H9 (cell line): ENCODE data around the gene LARP1. TPM values are rescaled to one million over a fixed set of nuclear protein-coding genes. Genes with fewer than 3 reads are reported as not detected.

ENCODE experiments used
- DNase-seq: peaks from one replicate; pipeline ENCODE4 v3.0.0-alpha.2; 2017
- H2AFZ ChIP-seq: one replicate; pipeline ENCODE4 v1.6.1; 2013; ENCODE audit warnings: mild to moderate bottlenecking, low read length, control low read depth, moderate library complexity
- H2AK5ac ChIP-seq: 2 replicates; pipeline ENCODE4 v1.6.1; 2013; ENCODE audit warnings: low read length, control low read depth, mixed read lengths; ENCODE audit not compliant: insufficient read length
- H2BK120ac ChIP-seq: one replicate; pipeline ENCODE4 v1.6.1; 2013; ENCODE audit warnings: low read depth, mild to moderate bottlenecking, low read length, control low read depth, inconsistent platforms; ENCODE audit not compliant: poor library complexity, severe bottlenecking
- H2BK12ac ChIP-seq: 2 replicates; pipeline ENCODE4 v1.6.1; 2013; ENCODE audit warnings: low read length, control low read depth, mixed read lengths, low read depth; ENCODE audit not compliant: insufficient read length
- H2BK15ac ChIP-seq: 2 replicates; pipeline ENCODE4 v1.6.1; 2013; ENCODE audit warnings: low read depth, low read length, control low read depth
- H2BK20ac ChIP-seq: one replicate; pipeline ENCODE4 v1.6.1; 2013; ENCODE audit warnings: low read depth, mild to moderate bottlenecking, low read length, control low read depth, inconsistent platforms; ENCODE audit not compliant: poor library complexity, severe bottlenecking
- H2BK5ac ChIP-seq: 2 replicates; pipeline ENCODE4 v1.6.1; 2013; ENCODE audit warnings: low read length, control low read depth, mixed read lengths; ENCODE audit not compliant: insufficient read length
- H3K14ac ChIP-seq: 2 replicates; pipeline ENCODE4 v1.6.1; 2013; ENCODE audit warnings: low read length, control low read depth; ENCODE audit not compliant: insufficient read depth
- H3K18ac ChIP-seq: 2 replicates; pipeline ENCODE4 v1.6.1; 2013; ENCODE audit warnings: low read depth, mild to moderate bottlenecking, mixed read lengths, low read length, control low read depth; ENCODE audit not compliant: insufficient read length
- H3K23ac ChIP-seq: 2 replicates; pipeline ENCODE4 v1.6.1; 2013; ENCODE audit warnings: low read length, control low read depth, mixed read lengths, low read depth; ENCODE audit not compliant: insufficient read length
- H3K23me2 ChIP-seq: 2 replicates; pipeline ENCODE4 v1.6.1; 2013; ENCODE audit warnings: low read depth, mild to moderate bottlenecking, mixed read lengths, low read length, control low read depth; ENCODE audit not compliant: insufficient read length, poor library complexity, severe bottlenecking
- H3K27ac ChIP-seq: 2 replicates; pipeline ENCODE4 v1.5.1; 2013; ENCODE audit warnings: low read length, control low read depth, mixed read lengths, low read depth; ENCODE audit not compliant: insufficient read length
- H3K27me3 ChIP-seq: 2 replicates; pipeline ENCODE4 v1.6.1; 2013; ENCODE audit warnings: low read length, control low read depth, inconsistent platforms; ENCODE audit not compliant: insufficient read depth
- H3K4ac ChIP-seq: 2 replicates; pipeline ENCODE4 v1.6.1; 2013; ENCODE audit warnings: low read depth, mild to moderate bottlenecking, control low read depth, inconsistent platforms, low read length, moderate library complexity
- H3K4me1 ChIP-seq: 2 replicates; pipeline ENCODE4 v1.6.1; 2013; ENCODE audit warnings: low read length, control low read depth, inconsistent platforms; ENCODE audit not compliant: insufficient read depth
- H3K4me2 ChIP-seq: 2 replicates; pipeline ENCODE4 v1.6.1; 2013; ENCODE audit warnings: low read length, control low read depth, mixed read lengths; ENCODE audit not compliant: insufficient read length, insufficient read depth
- H3K56ac ChIP-seq: 2 replicates; pipeline ENCODE4 v1.6.1; 2013; ENCODE audit warnings: low read depth, mild to moderate bottlenecking, mixed read lengths, low read length, control low read depth; ENCODE audit not compliant: insufficient read length
- H3K79me1 ChIP-seq: 2 replicates; pipeline ENCODE4 v1.6.1; 2013; ENCODE audit warnings: low read depth, mild to moderate bottlenecking, moderate library complexity, low read length, control low read depth, inconsistent platforms; ENCODE audit not compliant: insufficient read depth, poor library complexity, severe bottlenecking
- H3K79me2 ChIP-seq: 2 replicates; pipeline ENCODE4 v1.6.1; 2013; ENCODE audit warnings: low read length, control low read depth, inconsistent platforms; ENCODE audit not compliant: insufficient read depth
- H3K9ac ChIP-seq: 2 replicates; pipeline ENCODE4 v1.6.1; 2013; ENCODE audit warnings: low read length, control low read depth, mixed read lengths; ENCODE audit not compliant: insufficient read length; ENCODE audit errors: extremely low read depth
- H3K9me3 ChIP-seq: one replicate; pipeline ENCODE4 v1.6.1; 2013; ENCODE audit warnings: low read depth, low read length, inconsistent platforms; ENCODE audit not compliant: control insufficient read depth
- H3T11ph ChIP-seq: one replicate; pipeline ENCODE4 v1.6.1; 2013; ENCODE audit warnings: mild to moderate bottlenecking, low read length, control low read depth, inconsistent platforms
- H4K20me1 ChIP-seq: one replicate; pipeline ENCODE4 v1.6.1; 2013; ENCODE audit not compliant: control insufficient read depth, insufficient read length, insufficient read depth
- H4K5ac ChIP-seq: 2 replicates; pipeline ENCODE4 v1.6.1; 2013; ENCODE audit warnings: low read depth, mild to moderate bottlenecking, mixed read lengths, low read length, control low read depth; ENCODE audit not compliant: insufficient read length
- H4K8ac ChIP-seq: replicated peaks from 2 replicates; pipeline ENCODE4 v1.6.1; 2013; ENCODE audit warnings: low read length, control low read depth, mixed read lengths, low read depth; ENCODE audit not compliant: insufficient read length
- H4K91ac ChIP-seq: 2 replicates; pipeline ENCODE4 v1.6.1; 2013; ENCODE audit warnings: low read depth, mild to moderate bottlenecking, moderate library complexity, mixed read lengths, low read length, control low read depth; ENCODE audit not compliant: insufficient read length
- H3K27ac Mint-ChIP-seq, 3 experiments: 2 replicates in 2 of 3; 3 replicates in 1 of 3; pipeline ENCODE4 v1.8.0; 2020 to 2021; ENCODE audit warnings: mixed read lengths in 3 of 3, mild to moderate bottlenecking in 1 of 3, moderate library complexity in 1 of 3
- H3K27me3 Mint-ChIP-seq: 2 replicates; pipeline ENCODE4 v1.8.0; 2021; ENCODE audit warnings: low read depth, mild to moderate bottlenecking, moderate library complexity, mixed read lengths
- H3K36me3 Mint-ChIP-seq, 3 experiments: 2 replicates in 2 of 3; 3 replicates in 1 of 3; pipeline ENCODE4 v1.8.0; 2020 to 2021; ENCODE audit warnings: low read depth in 3 of 3, mixed read lengths in 3 of 3; ENCODE audit not compliant: insufficient read depth in 1 of 3
- H3K4me1 Mint-ChIP-seq, 2 experiments: 2 replicates each; pipeline ENCODE4 v1.8.0; 2020; ENCODE audit warnings: mixed read lengths in 2 of 2
- H3K4me3 Mint-ChIP-seq, 2 experiments: 2 replicates in 1 of 2; 3 replicates in 1 of 2; pipeline ENCODE4 v1.8.0; 2020 to 2021; ENCODE audit warnings: mild to moderate bottlenecking in 2 of 2, mixed read lengths in 2 of 2, moderate library complexity in 1 of 2
- H3K9me3 Mint-ChIP-seq, 2 experiments: 2 replicates in 1 of 2; 3 replicates in 1 of 2; pipeline ENCODE4 v1.8.0; 2020; ENCODE audit warnings: mild to moderate bottlenecking in 2 of 2, mixed read lengths in 2 of 2, moderate library complexity in 1 of 2
- WGBS: extraction: QIAGEN DNeasy Blood & Tissue Kit; methylation state at CpG from one replicate; pipeline ENCODE4 v1.1.7; 2013; ENCODE audit warnings: missing lambda C conversion rate, low lambda C conversion rate, mixed read lengths; ENCODE audit not compliant: insufficient read length; ENCODE audit errors: extremely low coverage; 5-methylcytosine and 5-hydroxymethylcytosine counted together
- total RNA-seq: library from RNA; stranded (reverse); gene quantifications from 2 replicates; pipeline ENCODE4 v1.2.1, GENCODE V29; 2021
- TF ChIP-seq, protein P1 (sequence below): fragments of 200-600 bp; sonication (generic); conservative IDR thresholded peaks from 3 replicates; pipeline ENCODE4 v1.8.0; 2021; ENCODE audit warnings: antibody characterized with exemption, mild to moderate bottlenecking

Gene LARP1
- total RNA-seq, 1 experiment from 2014 or later: 405 TPM

DNA sequence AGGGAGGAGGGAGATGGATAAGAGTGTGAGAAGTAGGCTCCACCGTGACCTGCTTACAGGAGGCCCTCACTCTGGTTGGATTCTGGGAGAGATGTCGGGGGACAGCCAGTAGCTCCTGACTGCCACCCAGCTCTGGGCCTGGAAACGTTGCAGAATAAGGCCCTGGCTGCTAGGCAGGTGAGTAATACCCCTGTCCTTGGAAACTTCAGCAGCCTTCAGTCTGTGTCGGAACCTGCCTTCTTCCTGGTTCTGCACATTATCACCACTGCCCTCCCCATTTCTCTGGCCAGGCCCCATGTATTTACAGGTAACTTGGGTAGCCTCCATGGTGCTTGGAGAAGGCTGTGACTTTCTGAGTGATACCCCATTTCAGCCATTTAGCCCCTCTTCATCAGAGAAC is 68.4 kb downstream of the LARP1 start:
- H2BK12ac ChIP-seq: no peak overlapping the region
- Mint-ChIP-seq H3K27ac (peak overlapping the region in 2 of 3 experiments; percentile 46 to 81; a peak in 3 of 7 replicates), H3K9me3 (no peaks in the 10 kb centered on the region; a peak in 1 of 5 replicates), H3K4me3 (no peak overlapping the region), H3K27me3 (no peaks in the 10 kb centered on the region), H3K4me1 (peaks cover 6 to 18% of the 10 kb centered on the region in 2 experiments), H3K36me3 (peaks cover 15 to 65% (median 44%) of the 10 kb centered on the region in 3 experiments; a peak in 6 of 7 replicates)
- H4K20me1 ChIP-seq: no peaks in the 10 kb centered on the region
- H3K18ac ChIP-seq: no peak overlapping the region
- no peak overlapping the region for H2BK15ac ChIP-seq
- no peaks in the 10 kb centered on the region for H3K79me1 ChIP-seq
- no peak overlapping the region for H3K9ac ChIP-seq
- no peaks in the 10 kb centered on the region for H3K4me1 ChIP-seq
- no peaks in the 10 kb centered on the region for H3K23me2 ChIP-seq
- H2BK120ac ChIP-seq: no peak overlapping the region
- no peaks in the 10 kb centered on the region for H3K9me3 ChIP-seq
- no peak overlapping the region for H3K4ac ChIP-seq
- no peaks in the 10 kb centered on the region for H3K79me2 ChIP-seq
- no peak for DNase-seq
- no peak overlapping the region for H3T11ph ChIP-seq
- no peak overlapping the region for H3K56ac ChIP-seq
- no peak overlapping the region for H2BK5ac ChIP-seq
- H4K91ac ChIP-seq: no peak overlapping the region
- no peak overlapping the region for H3K14ac ChIP-seq
- no peak overlapping the region for H4K8ac ChIP-seq
- H3K27me3 ChIP-seq: no peaks in the 10 kb centered on the region
- no peak overlapping the region for H2AK5ac ChIP-seq
- H4K5ac ChIP-seq: no peak overlapping the region
- no peak overlapping the region for H2AFZ ChIP-seq
- H2BK20ac ChIP-seq: no peak overlapping the region
- WGBS: no CpG with 5 or more reads among the region's 4 CpGs
- no peak overlapping the region for H3K27ac ChIP-seq
- TF ChIP-seq, protein P1, sequence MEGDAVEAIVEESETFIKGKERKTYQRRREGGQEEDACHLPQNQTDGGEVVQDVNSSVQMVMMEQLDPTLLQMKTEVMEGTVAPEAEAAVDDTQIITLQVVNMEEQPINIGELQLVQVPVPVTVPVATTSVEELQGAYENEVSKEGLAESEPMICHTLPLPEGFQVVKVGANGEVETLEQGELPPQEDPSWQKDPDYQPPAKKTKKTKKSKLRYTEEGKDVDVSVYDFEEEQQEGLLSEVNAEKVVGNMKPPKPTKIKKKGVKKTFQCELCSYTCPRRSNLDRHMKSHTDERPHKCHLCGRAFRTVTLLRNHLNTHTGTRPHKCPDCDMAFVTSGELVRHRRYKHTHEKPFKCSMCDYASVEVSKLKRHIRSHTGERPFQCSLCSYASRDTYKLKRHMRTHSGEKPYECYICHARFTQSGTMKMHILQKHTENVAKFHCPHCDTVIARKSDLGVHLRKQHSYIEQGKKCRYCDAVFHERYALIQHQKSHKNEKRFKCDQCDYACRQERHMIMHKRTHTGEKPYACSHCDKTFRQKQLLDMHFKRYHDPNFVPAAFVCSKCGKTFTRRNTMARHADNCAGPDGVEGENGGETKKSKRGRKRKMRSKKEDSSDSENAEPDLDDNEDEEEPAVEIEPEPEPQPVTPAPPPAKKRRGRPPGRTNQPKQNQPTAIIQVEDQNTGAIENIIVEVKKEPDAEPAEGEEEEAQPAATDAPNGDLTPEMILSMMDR: no peak
- H3K4me2 ChIP-seq: no peak overlapping the region
- H3K23ac ChIP-seq: no peak overlapping the region
